Measurements from ENCODE around the gene NF1.

The NF1 gene

DNA sequence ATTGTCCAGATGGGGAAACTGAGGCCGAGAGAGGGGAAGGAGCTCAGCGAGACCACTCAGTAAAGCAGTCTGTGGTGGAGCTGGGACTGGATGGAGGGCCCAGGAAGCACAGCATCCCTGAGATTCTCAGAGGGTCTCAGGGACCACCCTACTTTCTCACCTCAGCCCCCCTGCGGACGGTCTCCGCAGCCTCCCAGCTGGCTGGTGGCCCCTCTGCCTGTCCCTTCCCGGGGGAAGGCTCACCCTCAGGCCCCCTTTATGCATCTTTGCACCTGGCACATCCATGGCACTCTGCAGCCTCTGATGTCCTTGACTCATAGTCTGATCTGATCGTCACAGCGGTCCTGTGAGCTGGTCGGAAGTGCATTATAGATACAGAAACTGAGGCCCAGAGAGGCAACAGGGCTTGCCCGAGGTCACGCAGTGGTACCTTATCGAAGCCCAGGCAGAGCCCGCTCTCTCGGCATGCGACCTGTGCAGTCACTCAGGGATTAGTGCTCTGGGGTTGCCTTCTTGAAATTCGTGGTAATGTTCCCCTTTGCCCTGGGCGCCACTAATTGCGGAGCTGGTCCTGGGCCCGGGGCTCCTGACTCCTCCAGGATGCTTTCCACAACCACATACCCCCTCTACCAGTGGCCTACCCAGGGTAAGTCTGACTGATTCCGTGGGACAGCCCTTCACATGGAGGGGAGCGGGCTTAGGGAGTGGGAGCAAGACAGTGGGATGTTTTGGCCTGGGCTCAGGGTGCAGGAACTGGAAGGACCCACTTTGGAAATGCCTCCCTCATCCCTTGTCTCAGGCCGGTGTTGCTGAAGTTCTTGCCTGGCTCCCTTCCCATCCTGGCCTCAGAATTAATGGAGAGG is 321.1 kb downstream of the NF1 start:
- DNase-seq, result no peak

DNA sequence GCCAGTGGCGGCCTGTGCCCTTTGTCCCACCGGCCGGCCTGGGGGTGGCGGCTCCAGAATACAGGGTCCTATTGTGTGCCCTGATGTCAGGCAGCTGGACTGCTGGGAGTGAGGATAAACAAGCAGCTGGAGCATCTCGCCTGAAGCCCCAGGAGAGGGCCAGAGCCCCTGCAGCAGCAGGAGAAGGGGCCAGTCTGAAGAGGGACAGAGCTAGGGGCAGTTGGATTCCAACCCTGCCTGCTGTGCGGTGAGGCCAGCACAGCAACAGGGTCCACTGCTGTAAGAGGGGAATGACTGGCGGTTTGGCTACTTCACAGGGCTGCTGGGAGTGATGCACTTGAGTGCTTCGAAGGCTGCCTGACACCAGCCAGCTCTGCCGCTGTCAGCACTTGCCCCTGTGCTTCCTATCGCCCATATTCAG is 321.7 kb downstream of the NF1 start:
- no peak for DNase-seq

DNA sequence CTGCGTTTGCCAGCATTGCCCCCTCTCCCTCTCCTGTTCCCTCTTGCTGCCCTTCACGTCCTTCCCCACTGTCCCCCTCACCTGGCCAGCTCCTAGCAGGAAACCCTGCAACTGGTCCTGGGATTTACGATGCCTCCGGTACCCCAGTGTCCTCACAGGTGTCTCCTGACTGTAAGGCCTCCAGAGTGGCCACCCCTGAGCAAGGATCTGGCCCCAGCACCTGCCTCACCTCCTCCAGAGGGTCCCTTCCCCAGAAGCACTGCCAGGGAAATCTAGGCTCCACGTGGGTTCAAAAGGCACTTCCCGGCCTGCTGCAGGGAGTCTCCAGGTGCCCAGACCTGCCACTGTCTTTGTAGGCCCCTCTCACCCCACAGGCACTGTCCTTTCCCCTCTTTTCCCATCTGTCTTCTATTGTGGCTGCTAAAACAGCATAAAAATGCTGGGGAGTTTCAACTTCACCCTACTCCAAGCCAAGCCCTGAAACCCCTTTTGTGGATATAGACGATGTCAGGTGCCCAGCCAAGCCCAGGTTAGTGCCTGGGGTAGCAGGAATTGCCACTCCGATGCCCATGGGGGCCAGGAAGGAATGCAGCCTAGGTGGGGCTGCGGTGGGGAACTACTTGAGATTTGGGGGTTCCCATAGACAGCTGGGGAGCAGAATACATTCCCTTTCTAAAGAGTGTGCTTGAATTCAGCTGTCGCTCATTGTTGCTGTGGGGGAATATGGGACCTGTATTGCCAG is 322.4 kb downstream of the NF1 start:
- DNase-seq, result no peak

GRCh38 chr17:31418773-31419350 is 324.1 kb downstream of the NF1 start:
- DNase-seq, result no peak

DNA sequence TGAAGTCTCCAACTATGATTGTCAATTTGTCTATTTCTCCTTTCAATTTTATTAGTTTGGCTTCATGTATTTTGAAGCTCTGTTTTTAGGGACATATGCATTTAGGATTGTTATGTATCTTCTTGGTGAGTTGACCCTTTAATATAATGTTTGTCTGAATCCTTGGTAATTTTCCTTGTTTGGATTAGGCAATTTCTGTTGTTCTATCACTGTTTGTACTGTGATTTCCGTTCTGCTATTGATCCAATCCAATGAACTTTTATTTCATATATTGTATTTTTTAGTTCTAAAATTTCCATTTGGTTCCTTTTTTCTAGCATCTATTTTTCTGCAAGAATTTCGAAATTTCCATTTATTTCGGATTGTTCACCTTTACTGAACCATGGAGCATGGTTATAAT is 327.7 kb downstream of the NF1 start:
- no peak for DNase-seq

DNA sequence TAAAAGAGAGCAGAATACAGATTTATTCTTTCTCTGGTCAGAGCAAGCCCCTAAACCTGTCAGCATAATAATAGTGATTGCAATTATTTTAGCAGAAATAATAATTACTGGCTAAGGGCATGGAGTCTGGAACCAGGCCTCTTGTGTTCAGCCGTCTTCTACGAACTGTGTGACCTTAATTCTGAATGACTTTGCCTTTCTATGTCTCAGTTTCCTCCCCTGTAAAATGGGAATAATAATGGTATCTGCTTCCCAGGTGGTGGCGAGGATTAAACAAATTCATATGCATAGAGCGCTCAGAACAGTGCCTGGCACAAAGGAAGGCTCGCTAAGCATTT is 330.1 kb downstream of the NF1 start:
- no peak for DNase-seq

GRCh38 chr17:31425282-31426040 is 330.7 kb downstream of the NF1 start:
- no peak for DNase-seq

All from activated CD4-positive, alpha-beta T cell treated with anti-CD3 and anti-CD28 coated beads for 48 hours (primary cell).